H1 (cell line): ENCODE measurements around the gene DGKD. TPM values are rescaled to one million over a fixed set of nuclear protein-coding genes. Genes with fewer than 3 reads are reported as not detected.

ENCODE experiments used
- CTCF ChIA-PET: fragments of 300-600 bp; sonication (Branson Sonifier 250); formaldehyde crosslinking; loops from one replicate; lab custom pipeline; 2021; ENCODE audit not compliant: partially characterized antibody; lab: Charles Lee
- POLR2A ChIA-PET: fragments of 300-600 bp; sonication (Branson Sonifier 250); formaldehyde crosslinking; loops from one replicate; lab custom pipeline; 2021; ENCODE audit warnings: inconsistent platforms; ENCODE audit not compliant: partially characterized antibody; lab: Charles Lee
- DNase-seq, 2 experiments: peaks; one replicate each; pipeline versions ENCODE4 v3.0.0 to v3.0.0-alpha.2; 2010 to 2022; ENCODE audit warnings: low spot score in 2 of 2, low read depth in 1 of 2, mixed read lengths in 1 of 2
- FAIRE-seq: peaks from 2 replicates; lab custom pipeline; 2011; peaks lifted over from hg19 to GRCh38; lab: Jason Lieb, UNC
- H2AFZ ChIP-seq: 2 replicates; pipeline ENCODE4 v1.8.1; 2012; ENCODE audit warnings: low read length, inconsistent platforms
- H2AK5ac ChIP-seq: 2 replicates; pipeline ENCODE4 v1.6.1; 2013; ENCODE audit warnings: low read depth, low read length
- H2BK120ac ChIP-seq: replicated peaks from 2 replicates; pipeline ENCODE3; 2013; ENCODE audit warnings: low read depth, low read length, inconsistent platforms
- H2BK12ac ChIP-seq: 2 replicates; pipeline ENCODE4 v1.6.1; 2013; ENCODE audit warnings: low read depth, low read length
- H2BK15ac ChIP-seq: 2 replicates; pipeline ENCODE4 v1.6.1; 2013; ENCODE audit warnings: low read length
- H2BK20ac ChIP-seq: 2 replicates; pipeline ENCODE4 v1.6.1; 2013; ENCODE audit warnings: low read length
- H2BK5ac ChIP-seq: 2 replicates; pipeline ENCODE4 v1.6.1; 2013; ENCODE audit warnings: low read depth, low read length
- H3K14ac ChIP-seq: 2 replicates; pipeline ENCODE4 v1.6.1; 2013; ENCODE audit warnings: inconsistent platforms; ENCODE audit not compliant: insufficient read length
- H3K18ac ChIP-seq: 2 replicates; pipeline ENCODE4 v1.6.1; 2013; ENCODE audit warnings: low read length; ENCODE audit errors: extremely low read depth
- H3K23ac ChIP-seq: 2 replicates; pipeline ENCODE4 v1.6.1; 2013; ENCODE audit warnings: inconsistent platforms; ENCODE audit not compliant: insufficient read length
- H3K23me2 ChIP-seq: 2 replicates; pipeline ENCODE4 v1.6.1; 2013; ENCODE audit warnings: low read depth, low read length
- H3K27ac ChIP-seq: 2 replicates; pipeline ENCODE4 v1.6.1; 2011; ENCODE audit warnings: low read depth, low read length, inconsistent platforms
- H3K27me3 ChIP-seq, 4 experiments: replicated peaks in 1 of 4; 1 replicate in 1 of 4; 2 replicates in 3 of 4; pipeline versions ENCODE4 v1.6.1 to v1.8.1; 2011 to 2013; ENCODE audit warnings: low read length in 3 of 4, mild to moderate bottlenecking in 3 of 4, inconsistent platforms in 2 of 4, mixed read lengths in 2 of 4, moderate library complexity in 1 of 4; ENCODE audit not compliant: control insufficient read depth in 3 of 4, insufficient read depth in 3 of 4; ENCODE audit errors: extremely low read depth in 1 of 4
- H3K36me3 ChIP-seq, 4 experiments: 2 replicates each; pipeline versions ENCODE4 v1.6.1 to v1.8.1; 2011 to 2013; ENCODE audit warnings: mild to moderate bottlenecking in 4 of 4, low read length in 3 of 4, moderate library complexity in 2 of 4, control low read depth in 1 of 4, inconsistent platforms in 1 of 4; ENCODE audit not compliant: insufficient read depth in 4 of 4, control insufficient read depth in 2 of 4
- H3K4ac ChIP-seq: replicated peaks from 2 replicates; pipeline ENCODE3; 2013; ENCODE audit warnings: low read length, low read depth, mixed read lengths, inconsistent platforms; ENCODE audit not compliant: insufficient read length
- H3K4me1 ChIP-seq, 4 experiments: replicated peaks in 1 of 4; 1 replicate in 1 of 4; 2 replicates in 3 of 4; pipeline versions ENCODE4 v1.6.1 to v1.8.1; 2011 to 2013; ENCODE audit warnings: low read length in 3 of 4, inconsistent platforms in 2 of 4, mixed read lengths in 1 of 4; ENCODE audit not compliant: insufficient read depth in 4 of 4, control insufficient read depth in 3 of 4
- H3K4me2 ChIP-seq, 2 experiments: 2 replicates each; pipeline versions ENCODE4 v1.6.1 to v1.8.1; 2011 to 2013; ENCODE audit warnings: low read depth in 2 of 2, low read length in 2 of 2, control low read depth in 1 of 2, inconsistent platforms in 1 of 2, mild to moderate bottlenecking in 1 of 2; ENCODE audit not compliant: insufficient read depth in 1 of 2
- H3K4me3 ChIP-seq, 4 experiments: fragments of 200-600, 300-600 bp in 1 of 4; sonication (generic), shearing (Covaris generic), sonication (Bioruptor Twin) in 1 of 4; 2 replicates each; pipeline versions ENCODE4 v1.5.1 to v1.8.1; 2011 to 2016; ENCODE audit warnings: low read length in 4 of 4, low read depth in 3 of 4, control low read depth in 2 of 4, inconsistent platforms in 2 of 4, mild to moderate bottlenecking in 2 of 4, mixed read lengths in 1 of 4, moderate library complexity in 1 of 4; ENCODE audit not compliant: insufficient read depth in 2 of 4; ENCODE audit errors: extremely low read depth in 1 of 4
- H3K56ac ChIP-seq: replicated peaks from 2 replicates; pipeline ENCODE3; 2013; ENCODE audit warnings: low read depth, mild to moderate bottlenecking, mixed read lengths, low read length, inconsistent platforms; ENCODE audit not compliant: insufficient read length
- H3K79me1 ChIP-seq: 2 replicates; pipeline ENCODE4 v1.6.1; 2013; ENCODE audit warnings: low read depth, low read length, control low read depth
- H3K79me2 ChIP-seq, 2 experiments: 2 replicates each; pipeline versions ENCODE4 v1.6.1 to v1.8.1; 2012 to 2013; ENCODE audit warnings: low read length in 2 of 2, mild to moderate bottlenecking in 2 of 2, inconsistent platforms in 1 of 2; ENCODE audit not compliant: insufficient read depth in 2 of 2, control insufficient read depth in 1 of 2
- H3K9ac ChIP-seq, 4 experiments: replicated peaks in 1 of 4; 1 replicate in 1 of 4; 2 replicates in 3 of 4; pipeline versions ENCODE4 v1.6.1 to v1.8.1; 2011 to 2013; ENCODE audit warnings: low read depth in 3 of 4, low read length in 3 of 4, control low read depth in 2 of 4, mild to moderate bottlenecking in 2 of 4, moderate library complexity in 2 of 4, inconsistent platforms in 1 of 4; ENCODE audit errors: extremely low read depth in 1 of 4
- H3K9me3 ChIP-seq, 2 experiments: 2 replicates each; pipeline versions ENCODE4 v1.6.1 to v1.8.1; 2012 to 2013; ENCODE audit warnings: mild to moderate bottlenecking in 2 of 2, moderate library complexity in 2 of 2, control low read depth in 1 of 2, inconsistent platforms in 1 of 2, low read depth in 1 of 2, low read length in 1 of 2, mixed read lengths in 1 of 2; ENCODE audit not compliant: insufficient read depth in 2 of 2
- H4K20me1 ChIP-seq, 2 experiments: replicated peaks in 1 of 2; 2 replicates each; pipeline versions ENCODE3 to v1.8.1; 2011 to 2013; ENCODE audit warnings: inconsistent platforms in 2 of 2, low read length in 2 of 2, mild to moderate bottlenecking in 1 of 2; ENCODE audit not compliant: insufficient read depth in 2 of 2, control insufficient read depth in 1 of 2
- H4K5ac ChIP-seq: 2 replicates; pipeline ENCODE4 v1.6.1; 2013; ENCODE audit warnings: low read length, low read depth, mixed read lengths, inconsistent platforms; ENCODE audit not compliant: insufficient read length
- H4K8ac ChIP-seq: 2 replicates; pipeline ENCODE4 v1.8.0; 2013; ENCODE audit warnings: mild to moderate bottlenecking, moderate library complexity, low read length, inconsistent platforms; ENCODE audit not compliant: insufficient read depth; ENCODE audit errors: extremely low read depth
- H4K91ac ChIP-seq: replicated peaks from 2 replicates; pipeline ENCODE3; 2013; ENCODE audit warnings: low read length, mixed read lengths, inconsistent platforms; ENCODE audit not compliant: insufficient read length
- ATF3 ChIP-seq: IDR thresholded peaks from 2 replicates; pipeline ENCODE4 v1.6.1; 2011; ENCODE audit warnings: low read depth, mild to moderate bottlenecking, low read length; ENCODE audit not compliant: insufficient read depth
- CHD1 ChIP-seq: IDR thresholded peaks from 2 replicates; pipeline ENCODE4 v1.6.1; 2012; ENCODE audit warnings: low read depth, low read length, improper control_type of control experiment
- EP300 ChIP-seq, 2 experiments: IDR thresholded peaks; 1 replicate in 1 of 2; 2 replicates in 1 of 2; pipeline ENCODE4 v1.6.1; 2011 to 2012; ENCODE audit warnings: low read depth in 2 of 2, low read length in 2 of 2, mild to moderate bottlenecking in 2 of 2, borderline replicate concordance in 1 of 2, inconsistent platforms in 1 of 2, moderate library complexity in 1 of 2
- KDM4A ChIP-seq: IDR thresholded peaks from one replicate; pipeline ENCODE4 v1.7.1; 2012; ENCODE audit warnings: low read depth, mild to moderate bottlenecking, moderate library complexity, low read length, inconsistent platforms; ENCODE audit not compliant: severe bottlenecking
- NRF1 ChIP-seq: IDR thresholded peaks from 2 replicates; pipeline ENCODE4 v1.6.1; 2011; ENCODE audit warnings: mild to moderate bottlenecking, low read depth, low read length, improper control_type of control experiment
- POLR2A ChIP-seq, 2 experiments: IDR thresholded peaks; 1 replicate in 1 of 2; 2 replicates in 1 of 2; pipeline ENCODE4 v1.6.1; 2011; ENCODE audit warnings: low read depth in 2 of 2, low read length in 2 of 2, mild to moderate bottlenecking in 2 of 2; ENCODE audit errors: control extremely low read depth in 1 of 2
- RNF2 ChIP-seq: fragments of 200-900, 300-1000 bp; sonication (generic); IDR thresholded peaks from 2 replicates; pipeline ENCODE4 v1.7.1; 2016; ENCODE audit warnings: borderline replicate concordance, low read depth, mild to moderate bottlenecking, antibody characterized with exemption, low read length; ENCODE audit not compliant: poor library complexity, severe bottlenecking; ENCODE audit errors: missing control alignments
- SIX5 ChIP-seq: IDR thresholded peaks from 2 replicates; pipeline ENCODE4 v1.6.1; 2011; ENCODE audit warnings: mild to moderate bottlenecking, low read depth, low read length
- SRF ChIP-seq: IDR thresholded peaks from 2 replicates; pipeline ENCODE4 v1.6.1; 2011; ENCODE audit warnings: mild to moderate bottlenecking, low read depth, low read length, moderate library complexity
- SUZ12 ChIP-seq: fragments of 200-600 bp; sonication (generic); IDR thresholded peaks from 2 replicates; pipeline ENCODE4 v1.6.1; 2012; ENCODE audit warnings: mild to moderate bottlenecking, inconsistent platforms, low read length, moderate library complexity, mixed read lengths
- TAF1 ChIP-seq: IDR thresholded peaks from 2 replicates; pipeline ENCODE4 v1.6.1; 2011; ENCODE audit warnings: mild to moderate bottlenecking, low read depth, low read length
- WGBS, 2 experiments: shearing (Covaris generic) in 1 of 2; methylation state at CpG; one replicate each; pipeline versions ENCODE4 v1.1.6 to v1.1.7; 2013 to 2015; ENCODE audit warnings: low lambda C conversion rate in 2 of 2, mixed read lengths in 2 of 2, inconsistent platforms in 1 of 2, low coverage in 1 of 2, missing lambda C conversion rate in 1 of 2; ENCODE audit not compliant: insufficient replicate concordance in 2 of 2, insufficient coverage in 1 of 2, insufficient read length in 1 of 2; ENCODE audit errors: extremely low coverage in 1 of 2, missing lambda C conversion rate in 1 of 2; 5-methylcytosine and 5-hydroxymethylcytosine counted together
- polyA plus RNA-seq, 7 experiments: library from polyadenylated mRNA; depleted of rRNA in 3 of 7; stranded (reverse) in 5 of 7; unstranded in 2 of 7; fragments of >200 nt in 5 of 7; fragments of 200-250 nt in 2 of 7; gene quantifications; 1 replicate in 5 of 7; 2 replicates in 1 of 7; 4 replicates in 1 of 7; pipeline versions ENCODE4 v1.2.1 to v1.2.3, GENCODE V29; 2011 to 2013; ENCODE audit warnings: missing spikeins in 2 of 7, mixed read lengths in 2 of 7
- total RNA-seq: library from RNA; stranded (reverse); fragmentation: NEBNext Ultra II Directional; extraction: Animal tissue kit (Norgen Biotek cat#: 25700); gene quantifications from 2 replicates; pipeline ENCODE4 v1.2.1, GENCODE V29; 2021

DGKD gene
- total and polyA plus RNA-seq, 2 of the 8 experiments (the other 6 are each of a cell fraction or from before 2014, with no cell fraction given): 7.7 to 30.9 TPM

- H3K36me3 ChIP-seq: no peaks in the 10 kb centered on the region; a peak in 2 of 8 replicates
- no peak for TF ChIP-seq ATF3
- TF ChIP-seq EP300 (IDR thresholded peaks at IDR 0.05; ENCODE audit: borderline replicate concordance in 1 of 2, low read depth in 2 of 2, low read length in 2 of 2): no peak
- TF ChIP-seq POLR2A (IDR thresholded peaks at IDR 0.05; ENCODE audit: control extremely low read depth in 1 of 2, low read depth in 2 of 2, low read length in 2 of 2): no peak
- no peak for TF ChIP-seq CHD1
- TF ChIP-seq KDM4A: no peak
- TF ChIP-seq TAF1: no peak
- no peak for TF ChIP-seq NRF1
- no peak for TF ChIP-seq SIX5
- no peak for TF ChIP-seq SRF
- TF ChIP-seq RNF2: no peak
- TF ChIP-seq SUZ12: no peak
These were observed 84.4 kb downstream of the DGKD start for GRCh38 chr2:233438573-233439147.

More at GRCh38 chr2:233438573-233439147, 84.4 kb downstream of the DGKD start:
- no peak overlapping the region for H3K4me3 ChIP-seq
- H2BK120ac ChIP-seq: no peak overlapping the region
- H3K18ac ChIP-seq: no peak overlapping the region
- no peak overlapping the region for H3K14ac ChIP-seq
- H4K20me1 ChIP-seq: peaks cover 0 to 11% of the 10 kb centered on the region in 2 experiments
- no peak overlapping the region for H3K56ac ChIP-seq
- 95% methylated on average over 15 of the region's 15 CpGs; no CpG with 5 or more reads in 1 of the 2 experiments for WGBS, 2 experiments
- H3K23me2 ChIP-seq: no peaks in the 10 kb centered on the region
- no peak overlapping the region for H3K4ac ChIP-seq
- ChIA-PET CTCF (interaction anchor here (0.9 to 3.1 kb wide), 3 partner anchors 10 to 14 kb away, joined by 3 to 14 read pairs (median 4); no protein-coding TSS in a partner anchor), POLR2A (no interaction called here)
- no peak overlapping the region for H3K23ac ChIP-seq
- no peak overlapping the region for H3K9ac ChIP-seq
- H3K4me1 ChIP-seq: no peaks in the 10 kb centered on the region
- H2BK15ac ChIP-seq: no peak overlapping the region
- H3K79me1 ChIP-seq: no peaks in the 10 kb centered on the region
- H2AFZ ChIP-seq: no peak overlapping the region
- H3K27ac ChIP-seq: no peak overlapping the region
- H3K79me2 ChIP-seq: no peaks in the 10 kb centered on the region
- no peak for DNase-seq
- no peaks in the 10 kb centered on the region for H3K9me3 ChIP-seq
- H3K4me2 ChIP-seq: no peak overlapping the region
- H3K27me3 ChIP-seq: no peaks in the 10 kb centered on the region
- H4K5ac ChIP-seq: no peak overlapping the region
- no peak overlapping the region for H2BK20ac ChIP-seq
- H2BK12ac ChIP-seq: no peak overlapping the region
- H2BK5ac ChIP-seq: no peak overlapping the region
- H4K91ac ChIP-seq: no peak overlapping the region
- H2AK5ac ChIP-seq: no peak overlapping the region
- FAIRE-seq: no peak
- no peak overlapping the region for H4K8ac ChIP-seq
